Muscle of leg (tissue), 11 donors: Measurements from ENCODE around the gene HMBS. TPM values are rescaled to one million over a fixed set of nuclear protein-coding genes. Genes with fewer than 3 reads are reported as not detected.

Source experiments
- DNase-seq: peaks from one replicate; pipeline ENCODE4 v3.0.0; 2013
- H3K27ac ChIP-seq: one replicate; pipeline ENCODE4 v1.5.1; 2013; ENCODE audit warnings: mild to moderate bottlenecking, low read length, control low read depth
- H3K27me3 ChIP-seq: one replicate; pipeline ENCODE4 v1.6.1; 2013; ENCODE audit warnings: low read length; ENCODE audit not compliant: control insufficient read depth, insufficient read depth
- H3K36me3 ChIP-seq: one replicate; pipeline ENCODE4 v1.6.1; 2013; ENCODE audit warnings: low read length; ENCODE audit not compliant: control insufficient read depth, insufficient read depth
- H3K4me1 ChIP-seq: one replicate; pipeline ENCODE4 v1.6.1; 2013; ENCODE audit warnings: low read length; ENCODE audit not compliant: control insufficient read depth, insufficient read depth
- H3K4me3 ChIP-seq: one replicate; pipeline ENCODE4 v1.5.1; 2013; ENCODE audit warnings: low read length, control low read depth
- H3K9me3 ChIP-seq: replicated peaks from 2 replicates; pipeline ENCODE4 v1.6.1; 2013; ENCODE audit warnings: low read depth, low read length; ENCODE audit not compliant: control insufficient read depth
- WGBS: methylation state at CpG from one replicate; pipeline ENCODE4 v1.1.5; 2013; ENCODE audit warnings: missing lambda C conversion rate; ENCODE audit not compliant: insufficient coverage; 5-methylcytosine and 5-hydroxymethylcytosine counted together
- polyA plus RNA-seq, 8 donors: library from polyadenylated mRNA; unstranded; fragments of 120-200 nt; gene quantifications; one replicate each; pipeline versions ENCODE4 v1.2.1 to v1.2.3, GENCODE V29; 2013; ENCODE audit warnings: inconsistent platforms in 1 of 8, low replicate concordance in 1 of 8; ENCODE audit not compliant: insufficient read length in 8 of 8, insufficient read depth in 1 of 8
- total RNA-seq: library from RNA; stranded (reverse); fragments of 120-200 nt; gene quantifications from one replicate; pipeline ENCODE4 v1.2.4, GENCODE V29; 2013

Gene HMBS
- total and polyA plus RNA-seq, 9 donors: 3.8 to 26.3 (median 21.5) TPM

GRCh38 chr11:119065369-119065768 lies 19.3 kb upstream of the HMBS start:
- no peak overlapping the region for H3K4me3 ChIP-seq
- no peaks in the 10 kb centered on the region for H3K9me3 ChIP-seq
- no peak for DNase-seq
- 40% methylated on average over 4 of the region's 4 CpGs for WGBS
- H3K27me3 ChIP-seq: no peaks in the 10 kb centered on the region
- no peak overlapping the region for H3K27ac ChIP-seq
- H3K36me3 ChIP-seq: peaks cover 11% of the 10 kb centered on the region
- H3K4me1 ChIP-seq: peaks cover 12% of the 10 kb centered on the region

GRCh38 chr11:119067371-119068222 lies 17.1 kb upstream of the HMBS start, which contains the start of gene VPS11:
TSS of gene VPS11 (plus strand) at chr11:119067818. CDS start at chr11:119067824, 6 bp downstream.
- peak; percentile 98 for DNase-seq
- H3K36me3 ChIP-seq: peaks cover 27% of the 10 kb centered on the region
- H3K4me3 ChIP-seq: peak within 1 kb of the TSS; percentile 99
- H3K27ac ChIP-seq: peak within 1 kb of the TSS; percentile 98
- H3K4me1 ChIP-seq: peaks cover 12% of the 10 kb centered on the region
- no peaks in the 10 kb centered on the region for H3K9me3 ChIP-seq
- under 1% methylated on average over 40 of the region's 49 CpGs for WGBS
- no peaks in the 10 kb centered on the region for H3K27me3 ChIP-seq

DNA sequence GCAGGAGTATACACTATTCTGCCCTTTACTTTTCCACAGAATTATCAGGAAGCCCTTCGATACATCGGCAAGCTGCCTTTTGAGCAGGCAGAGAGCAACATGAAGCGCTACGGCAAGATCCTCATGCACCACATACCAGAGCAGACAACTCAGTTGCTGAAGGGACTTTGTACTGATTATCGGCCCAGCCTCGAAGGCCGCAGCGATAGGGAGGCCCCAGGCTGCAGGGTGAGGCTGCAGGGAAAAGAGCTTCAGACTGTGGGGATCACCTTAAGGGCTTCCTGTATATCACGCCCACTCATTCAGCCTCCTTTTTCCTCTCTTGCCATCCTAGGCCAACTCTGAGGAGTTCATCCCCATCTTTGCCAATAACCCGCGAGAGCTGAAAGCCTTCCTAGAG lies 6.8 kb upstream of the HMBS start:
- Histone ChIP-seq H3K36me3 (peaks cover 81% of the 10 kb centered on the region), H3K4me1 (no peaks in the 10 kb centered on the region), H3K4me3 (no peak overlapping the region), H3K27me3 (no peaks in the 10 kb centered on the region), H3K27ac (no peak overlapping the region), H3K9me3 (no peaks in the 10 kb centered on the region)
- 96% methylated on average over 10 of the region's 11 CpGs for WGBS
- no peak for DNase-seq

DNA sequence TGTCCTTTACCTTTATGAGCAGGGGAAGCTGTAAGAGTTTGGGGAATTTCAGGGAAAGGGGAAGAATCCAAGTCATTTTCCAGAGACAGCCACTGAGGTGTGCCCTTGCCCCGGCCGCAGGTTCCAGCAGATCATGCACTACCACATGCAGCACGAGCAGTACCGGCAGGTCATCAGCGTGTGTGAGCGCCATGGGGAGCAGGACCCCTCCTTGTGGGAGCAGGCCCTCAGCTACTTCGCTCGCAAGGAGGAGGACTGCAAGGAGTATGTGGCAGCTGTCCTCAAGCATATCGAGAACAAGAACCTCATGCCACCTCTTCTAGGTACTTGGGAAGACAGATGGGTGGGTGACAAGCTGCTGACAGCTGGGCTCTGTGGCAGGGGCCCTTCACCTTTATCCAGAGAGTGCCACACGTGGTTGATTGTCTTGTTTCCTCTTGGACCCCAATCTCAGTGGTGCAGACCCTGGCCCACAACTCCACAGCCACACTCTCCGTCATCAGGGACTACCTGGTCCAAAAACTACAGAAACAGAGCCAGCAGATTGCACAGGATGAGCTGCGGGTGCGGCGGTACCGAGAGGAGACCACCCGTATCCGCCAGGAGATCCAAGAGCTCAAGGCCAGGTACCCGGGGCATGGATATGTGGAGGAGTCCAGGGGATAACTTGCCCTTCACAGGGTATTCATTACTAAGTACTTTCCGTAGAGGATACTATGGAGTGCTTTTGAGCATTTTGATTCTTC lies 5.8 kb upstream of the HMBS start:
- H3K4me3 ChIP-seq: no peak overlapping the region
- WGBS: 90% methylated on average over 12 of the region's 19 CpGs
- H3K27me3 ChIP-seq: no peaks in the 10 kb centered on the region
- no peak overlapping the region for H3K27ac ChIP-seq
- H3K4me1 ChIP-seq: no peaks in the 10 kb centered on the region
- no peaks in the 10 kb centered on the region for H3K9me3 ChIP-seq
- DNase-seq: no peak
- H3K36me3 ChIP-seq: peaks cover 71% of the 10 kb centered on the region

DNA sequence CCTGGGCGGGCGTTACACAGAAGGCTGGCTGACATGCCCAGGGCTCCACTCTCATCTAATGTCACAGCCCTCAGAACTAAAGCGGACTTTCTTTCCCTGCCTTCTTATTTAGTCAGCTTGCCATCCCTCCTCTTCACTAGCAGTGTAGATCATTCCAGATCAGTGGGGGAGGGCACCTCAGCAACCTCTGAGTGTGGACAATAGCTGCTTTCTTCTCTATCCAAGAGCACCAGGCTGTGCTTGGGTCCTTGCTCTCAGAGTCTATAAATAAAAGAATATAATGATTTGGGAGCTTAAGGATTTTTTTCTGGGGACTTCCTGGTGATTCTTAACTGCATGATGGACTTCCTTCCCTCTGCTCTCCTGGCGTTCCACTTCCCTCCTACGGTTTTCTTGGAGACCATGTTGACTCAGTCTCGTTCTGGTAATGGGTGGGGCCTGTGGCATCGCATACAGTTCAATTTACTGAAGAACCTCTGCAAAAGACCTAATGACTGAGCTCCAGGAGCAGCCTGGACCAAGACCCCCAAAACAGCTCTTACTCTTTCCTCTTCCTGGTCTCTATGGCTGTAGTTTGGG lies 2.9 kb upstream of the HMBS start:
- Histone ChIP-seq H3K4me3 (no peak overlapping the region), H3K36me3 (peaks cover 55% of the 10 kb centered on the region), H3K27ac (no peak overlapping the region), H3K4me1 (peaks cover 16% of the 10 kb centered on the region), H3K9me3 (no peaks in the 10 kb centered on the region), H3K27me3 (no peaks in the 10 kb centered on the region)
- DNase-seq: no peak
- 80% methylated on average over 1 of the region's 7 CpGs for WGBS

- peak overlapping the region; percentile 85 for H3K4me3 ChIP-seq
- WGBS: 0% methylated on average over 2 of the region's 13 CpGs
- H3K36me3 ChIP-seq: peaks cover 35% of the 10 kb centered on the region
- peaks cover 16% of the 10 kb centered on the region for H3K4me1 ChIP-seq
- H3K27ac ChIP-seq: peak overlapping the region; percentile 92
- H3K27me3 ChIP-seq: no peaks in the 10 kb centered on the region
- H3K9me3 ChIP-seq: no peaks in the 10 kb centered on the region
- no peak for DNase-seq
These were observed 761 bp downstream of the HMBS start for GRCh38 chr11:119085437-119085847.

- H3K36me3 ChIP-seq: peaks cover 25% of the 10 kb centered on the region
- no peak for DNase-seq
- no peak overlapping the region for H3K4me3 ChIP-seq
- peaks cover 19% of the 10 kb centered on the region for H3K4me1 ChIP-seq
- H3K9me3 ChIP-seq: no peaks in the 10 kb centered on the region
- WGBS: 79% methylated on average over 6 of the region's 6 CpGs
- no peaks in the 10 kb centered on the region for H3K27me3 ChIP-seq
- H3K27ac ChIP-seq: no peak overlapping the region
These were observed 2.4 kb downstream of the HMBS start for GRCh38 chr11:119087123-119087522.

DNA sequence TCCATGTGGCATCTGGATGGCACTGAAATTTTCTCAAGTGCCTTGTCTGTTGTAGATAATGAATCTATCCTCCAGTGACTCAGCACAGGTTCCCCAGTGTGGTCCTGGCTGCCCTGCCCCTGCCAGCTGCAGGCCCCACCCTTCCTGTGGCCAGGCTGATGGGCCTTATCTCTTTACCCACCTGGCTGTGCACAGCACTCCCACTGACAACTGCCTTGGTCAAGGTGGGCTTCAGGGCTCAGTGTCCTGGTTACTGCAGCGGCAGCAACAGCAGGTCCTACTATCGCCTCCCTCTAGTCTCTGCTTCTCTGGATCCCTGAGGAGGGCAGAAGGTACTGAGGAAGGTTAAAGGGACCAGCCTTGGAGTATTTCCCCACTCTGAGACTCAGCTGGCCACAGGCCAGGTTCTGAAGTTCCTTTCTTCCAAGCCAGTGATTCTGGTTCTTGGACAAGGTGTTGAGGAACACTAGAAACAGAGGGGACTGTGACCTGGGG lies 3.1 kb downstream of the HMBS start:
- Histone ChIP-seq H3K27ac (no peak overlapping the region), H3K9me3 (no peaks in the 10 kb centered on the region), H3K27me3 (no peaks in the 10 kb centered on the region), H3K4me1 (peaks cover 26% of the 10 kb centered on the region), H3K36me3 (peaks cover 29% of the 10 kb centered on the region), H3K4me3 (no peak overlapping the region)
- no peak for DNase-seq
- no CpG with 5 or more reads among the region's 2 CpGs for WGBS

GRCh38 chr11:119088406-119088805 lies 3.7 kb downstream of the HMBS start:
- no peaks in the 10 kb centered on the region for H3K27me3 ChIP-seq
- H3K4me1 ChIP-seq: peaks cover 32% of the 10 kb centered on the region
- no peaks in the 10 kb centered on the region for H3K9me3 ChIP-seq
- no peak overlapping the region for H3K27ac ChIP-seq
- no peak for DNase-seq
- H3K4me3 ChIP-seq: no peak overlapping the region
- 89% methylated on average over 7 of the region's 9 CpGs for WGBS
- peaks cover 35% of the 10 kb centered on the region for H3K36me3 ChIP-seq

- Histone ChIP-seq H3K27me3 (no peaks in the 10 kb centered on the region), H3K4me1 (peaks cover 36% of the 10 kb centered on the region), H3K4me3 (no peak overlapping the region), H3K9me3 (no peaks in the 10 kb centered on the region), H3K27ac (no peak overlapping the region), H3K36me3 (peaks cover 35% of the 10 kb centered on the region)
- DNase-seq: no peak
- 83% methylated on average over 1 of the region's 1 CpG for WGBS
These were observed 4.6 kb downstream of the HMBS start for GRCh38 chr11:119089319-119089718.
